Measurements from ENCODE around the gene PITPNB. TPM values are rescaled to one million over a fixed set of nuclear protein-coding genes. Genes with fewer than 3 reads are reported as not detected.

PITPNB gene
- total RNA-seq, 1 experiment from 2014 or later = 135 TPM

DNA sequence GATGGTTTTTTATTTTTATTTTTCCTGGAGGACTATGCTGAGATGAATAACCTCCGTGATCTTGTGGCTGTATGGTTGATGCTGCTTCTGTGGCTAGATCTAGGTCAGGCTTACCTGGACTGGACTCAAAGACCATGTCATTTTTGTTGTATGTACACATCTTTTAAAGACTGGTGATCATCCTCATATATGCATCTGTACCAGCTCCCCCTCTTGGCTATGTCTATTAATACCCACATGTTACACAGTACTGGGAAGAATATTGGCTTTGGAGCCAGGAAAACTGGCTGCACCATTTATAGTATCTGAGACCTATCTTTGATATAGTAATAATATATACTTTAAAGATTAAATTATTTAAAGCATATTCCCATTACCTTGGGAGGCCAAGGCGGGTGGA is 18.4 kb upstream of the PITPNB start:
- no peaks in the 10 kb centered on the region for H3K4me1 ChIP-seq (ENCODE audit: insufficient read depth, low read length, poor library complexity, severe bottlenecking)
- no peaks in the 10 kb centered on the region for H3K9me3 ChIP-seq (ENCODE audit: low read depth, low read length, poor library complexity, severe bottlenecking)
- ChIA-PET POLR2A (ENCODE audit: low non-redundant PET) (interaction anchor here (0.6 kb wide), 1 partner anchor 1333 kb away, joined by 3 read pairs; no protein-coding TSS in a partner anchor), CTCF (no interaction called here)
- H3K27ac ChIP-seq (ENCODE audit: low read depth, low read length, poor library complexity, severe bottlenecking) = no peak overlapping the region
- H3K27me3 ChIP-seq (replicated peaks; ENCODE audit: insufficient read depth, low read depth, low read length, poor library complexity) = no peaks in the 10 kb centered on the region
- no peak overlapping the region for H3K4me3 ChIP-seq (ENCODE audit: low read depth, low read length, poor library complexity, severe bottlenecking)
- no TSS peak for BruUV-seq (replicated peaks)
- H3K36me3 ChIP-seq (ENCODE audit: insufficient read depth, low read length, poor library complexity, severe bottlenecking) = no peaks in the 10 kb centered on the region
- no peak for DNase-seq (ENCODE audit: low spot score)
- TF ChIP-seq, protein P1, sequence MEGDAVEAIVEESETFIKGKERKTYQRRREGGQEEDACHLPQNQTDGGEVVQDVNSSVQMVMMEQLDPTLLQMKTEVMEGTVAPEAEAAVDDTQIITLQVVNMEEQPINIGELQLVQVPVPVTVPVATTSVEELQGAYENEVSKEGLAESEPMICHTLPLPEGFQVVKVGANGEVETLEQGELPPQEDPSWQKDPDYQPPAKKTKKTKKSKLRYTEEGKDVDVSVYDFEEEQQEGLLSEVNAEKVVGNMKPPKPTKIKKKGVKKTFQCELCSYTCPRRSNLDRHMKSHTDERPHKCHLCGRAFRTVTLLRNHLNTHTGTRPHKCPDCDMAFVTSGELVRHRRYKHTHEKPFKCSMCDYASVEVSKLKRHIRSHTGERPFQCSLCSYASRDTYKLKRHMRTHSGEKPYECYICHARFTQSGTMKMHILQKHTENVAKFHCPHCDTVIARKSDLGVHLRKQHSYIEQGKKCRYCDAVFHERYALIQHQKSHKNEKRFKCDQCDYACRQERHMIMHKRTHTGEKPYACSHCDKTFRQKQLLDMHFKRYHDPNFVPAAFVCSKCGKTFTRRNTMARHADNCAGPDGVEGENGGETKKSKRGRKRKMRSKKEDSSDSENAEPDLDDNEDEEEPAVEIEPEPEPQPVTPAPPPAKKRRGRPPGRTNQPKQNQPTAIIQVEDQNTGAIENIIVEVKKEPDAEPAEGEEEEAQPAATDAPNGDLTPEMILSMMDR (conservative IDR thresholded peaks at IDR 0.05; ENCODE audit: low read depth, low read length) = peak; percentile 47; the same call in 1 of the 2 replicates
- TF ChIP-seq EZH2 (IDR thresholded peaks at IDR 0.05; ENCODE audit: borderline replicate concordance, low read depth, low read length, poor library complexity, severe bottlenecking) = no peak
- intact Hi-C loops (cut with micrococcal nuclease; ENCODE audit: unreplicated experiment) = no loop called here

DNA sequence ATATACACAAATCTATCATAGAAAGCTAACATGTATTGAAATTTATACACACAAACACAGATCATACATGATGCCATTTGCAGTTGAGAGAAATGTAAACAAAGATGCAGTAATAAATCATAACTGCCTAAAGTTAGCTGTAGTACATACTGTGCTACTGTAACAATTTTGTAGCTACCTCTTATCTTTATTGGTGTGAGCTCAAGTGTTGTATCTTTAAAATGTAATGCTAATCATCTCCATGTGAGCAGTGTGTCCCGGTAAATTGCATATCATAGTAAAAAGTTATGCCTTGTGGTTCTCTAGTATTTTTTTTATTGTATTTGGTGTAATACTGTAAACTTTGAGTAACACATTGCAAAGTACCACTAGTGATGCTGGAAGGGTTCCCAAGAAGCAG is 16.8 kb upstream of the PITPNB start:
- TF ChIP-seq, protein P1 (conservative IDR thresholded peaks at IDR 0.05; ENCODE audit: low read depth, low read length) = no peak
- no peak for TF ChIP-seq EZH2 (IDR thresholded peaks at IDR 0.05; ENCODE audit: borderline replicate concordance, low read depth, low read length, poor library complexity, severe bottlenecking)
- BruUV-seq (replicated peaks) = no TSS peak
- Histone ChIP-seq H3K27ac (ENCODE audit: low read depth, low read length, poor library complexity, severe bottlenecking) (no peak overlapping the region), H3K36me3 (ENCODE audit: insufficient read depth, low read length, poor library complexity, severe bottlenecking) (no peaks in the 10 kb centered on the region), H3K4me3 (ENCODE audit: low read depth, low read length, poor library complexity, severe bottlenecking) (no peak overlapping the region), H3K9me3 (ENCODE audit: low read depth, low read length, poor library complexity, severe bottlenecking) (no peaks in the 10 kb centered on the region), H3K27me3 (replicated peaks; ENCODE audit: insufficient read depth, low read depth, low read length, poor library complexity) (no peaks in the 10 kb centered on the region), H3K4me1 (ENCODE audit: insufficient read depth, low read length, poor library complexity, severe bottlenecking) (no peaks in the 10 kb centered on the region)
- POLR2A ChIA-PET (ENCODE audit: low non-redundant PET) = interaction anchor here (0.5 kb wide), 1 partner anchor 272 kb away, joined by 3 read pairs; no protein-coding TSS in a partner anchor
- CTCF ChIA-PET = interaction anchor here (0.7 kb wide), 1 partner anchor 48 kb away, joined by 3 read pairs; no protein-coding TSS in a partner anchor
- intact Hi-C loops (cut with micrococcal nuclease; ENCODE audit: unreplicated experiment) = no loop called here
- DNase-seq (ENCODE audit: low spot score) = no peak

DNA sequence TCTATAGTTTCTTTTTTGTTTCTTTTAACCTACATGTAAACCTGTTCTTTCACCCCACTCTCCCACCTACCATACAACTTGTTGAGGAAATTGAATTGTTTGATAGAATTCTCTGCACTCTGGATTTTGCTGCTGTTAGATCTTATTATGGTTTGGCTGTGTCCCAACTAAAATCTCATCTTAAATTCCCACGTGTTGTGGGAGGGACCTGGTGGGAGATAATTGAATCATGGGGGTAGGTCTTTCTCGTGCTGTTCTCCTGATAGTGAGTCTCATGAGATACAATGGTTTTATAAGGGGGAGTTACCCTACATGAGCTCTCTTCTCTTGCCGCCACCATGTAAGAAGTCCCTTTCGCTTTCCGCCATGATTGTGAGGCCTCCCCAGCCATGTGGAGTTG is 15.0 kb upstream of the PITPNB start:
- H3K9me3 ChIP-seq (ENCODE audit: low read depth, low read length, poor library complexity, severe bottlenecking) = no peaks in the 10 kb centered on the region
- no peak for DNase-seq (ENCODE audit: low spot score)
- H3K27me3 ChIP-seq (replicated peaks; ENCODE audit: insufficient read depth, low read depth, low read length, poor library complexity) = no peaks in the 10 kb centered on the region
- no peak overlapping the region for H3K4me3 ChIP-seq (ENCODE audit: low read depth, low read length, poor library complexity, severe bottlenecking)
- no peaks in the 10 kb centered on the region for H3K36me3 ChIP-seq (ENCODE audit: insufficient read depth, low read length, poor library complexity, severe bottlenecking)
- intact Hi-C loops (cut with micrococcal nuclease; ENCODE audit: unreplicated experiment) = no loop called here
- no peaks in the 10 kb centered on the region for H3K4me1 ChIP-seq (ENCODE audit: insufficient read depth, low read length, poor library complexity, severe bottlenecking)
- TF ChIP-seq, protein P1 (conservative IDR thresholded peaks at IDR 0.05; ENCODE audit: low read depth, low read length) = no peak
- TF ChIP-seq EZH2 (IDR thresholded peaks at IDR 0.05; ENCODE audit: borderline replicate concordance, low read depth, low read length, poor library complexity, severe bottlenecking) = no peak
- no peak overlapping the region for H3K27ac ChIP-seq (ENCODE audit: low read depth, low read length, poor library complexity, severe bottlenecking)
- no TSS peak for BruUV-seq (replicated peaks)
- ChIA-PET CTCF (no interaction called here), POLR2A (ENCODE audit: low non-redundant PET) (interaction anchor here (0.7 kb wide), 1 partner anchor 39 kb away, joined by 4 read pairs; no protein-coding TSS in a partner anchor)
